HepG2 (cell line): ENCODE results near the gene RACGAP1. TPM values are rescaled to one million over a fixed set of nuclear protein-coding genes. Genes with fewer than 3 reads are reported as not detected.

Experiments used
- ATAC-seq: fragments of 200-7000 bp; cut with Tn5 transposase; 3 replicates; pipeline ENCODE4 v1.9.1; 2020; ENCODE audit warnings: mild to moderate bottlenecking, moderate library complexity
- BruUV-seq: library from RNA; stranded (reverse); fragments of 400-500 nt; replicated peaks from 2 replicates; lab custom pipeline; 2021; lab: Mats Ljungman, UMichigan
- CTCF ChIA-PET: fragments of 300-600 bp; formaldehyde crosslinking; extraction: SDS; loops from one replicate; lab custom pipeline; 2021; ENCODE audit warnings: low total read pairs, inconsistent platforms, low intra/inter-chr PET ratio; lab: Yijun Ruan, JAX
- POLR2A ChIA-PET: fragments of 350-600 bp; sonication (Branson Sonifier 250); formaldehyde crosslinking; loops from one replicate; lab custom pipeline; 2020; ENCODE audit warnings: antibody characterized with exemption, inconsistent platforms; lab: Yijun Ruan, JAX
- DNase-seq: peaks from one replicate; pipeline ENCODE4 v3.0.0-alpha.2; 2015; ENCODE audit warnings: low spot score
- FAIRE-seq: peaks from 3 replicates; lab custom pipeline; 2011; peaks lifted over from hg19 to GRCh38; lab: Jason Lieb, UNC
- H2AFZ ChIP-seq: one replicate; pipeline ENCODE4 v1.6.1; 2011; ENCODE audit warnings: low read length, inconsistent platforms
- H3K27ac ChIP-seq: fragments of 300-600 bp; 3 replicates; pipeline ENCODE4 v1.8.0; 2011; ENCODE audit warnings: mixed run types, mild to moderate bottlenecking, mixed read lengths, low read length, inconsistent platforms; ENCODE audit not compliant: insufficient read depth; ENCODE audit errors: extremely low read length
- H3K27me3 ChIP-seq, 2 experiments: fragments of 200-600 bp in 1 of 2; 2 replicates in 1 of 2; 3 replicates in 1 of 2; pipeline versions ENCODE4 v1.6.0 to v1.8.0; 2011; ENCODE audit warnings: low read length in 2 of 2, mild to moderate bottlenecking in 2 of 2, moderate library complexity in 2 of 2, inconsistent platforms in 1 of 2; ENCODE audit not compliant: insufficient read depth in 2 of 2, control insufficient read depth in 1 of 2
- H3K36me3 ChIP-seq, 2 experiments: fragments of 200-600 bp in 1 of 2; replicated peaks in 1 of 2; 2 replicates in 1 of 2; 3 replicates in 1 of 2; pipeline versions ENCODE4 v1.5.1 to v1.8.0; 2011; ENCODE audit warnings: low read length in 2 of 2, inconsistent platforms in 1 of 2; ENCODE audit not compliant: insufficient read depth in 2 of 2, control insufficient read depth in 1 of 2
- H3K4me1 ChIP-seq: 2 replicates; pipeline ENCODE4 v1.5.1; 2012; ENCODE audit warnings: low read length, inconsistent platforms; ENCODE audit not compliant: insufficient read depth
- H3K4me2 ChIP-seq: 2 replicates; pipeline ENCODE4 v1.6.0; 2011; ENCODE audit warnings: low read depth, low read length, inconsistent platforms
- H3K4me3 ChIP-seq, 3 experiments: fragments of 200-600 bp in 1 of 3; sonication (generic), shearing (Covaris generic) in 1 of 3; replicated peaks in 1 of 3; 2 replicates each; pipeline ENCODE4 v1.5.1; 2011 to 2016; ENCODE audit warnings: low read length in 3 of 3, inconsistent platforms in 2 of 3, low read depth in 2 of 3, mild to moderate bottlenecking in 2 of 3, control low read depth in 1 of 3, mixed read lengths in 1 of 3; ENCODE audit not compliant: insufficient read depth in 1 of 3
- H3K79me2 ChIP-seq: one replicate; pipeline ENCODE4 v1.6.1; 2011; ENCODE audit warnings: low read length, inconsistent platforms; ENCODE audit not compliant: insufficient read depth
- H3K9ac ChIP-seq: 2 replicates; pipeline ENCODE4 v1.6.0; 2011; ENCODE audit warnings: mild to moderate bottlenecking, low read depth, low read length, inconsistent platforms; ENCODE audit not compliant: insufficient read depth
- H3K9me3 ChIP-seq: 2 replicates; pipeline ENCODE4 v1.5.1; 2012; ENCODE audit warnings: mild to moderate bottlenecking, low read length
- H4K20me1 ChIP-seq: 2 replicates; pipeline ENCODE4 v1.6.0; 2011; ENCODE audit warnings: inconsistent platforms, mild to moderate bottlenecking, low read length, moderate library complexity; ENCODE audit not compliant: insufficient read depth
- FOSL2 ChIP-seq: sonication (generic); formaldehyde crosslinking; IDR thresholded peaks from 2 replicates; pipeline ENCODE4 v1.4.0; 2020; ENCODE audit warnings: missing genetic modification reagents
- HDAC1 ChIP-seq: sonication (generic); formaldehyde crosslinking; IDR thresholded peaks from 2 replicates; pipeline ENCODE4 v1.5.1; 2020; ENCODE audit warnings: mild to moderate bottlenecking, missing genetic modification reagents
- MYC ChIP-seq: sonication (generic); formaldehyde crosslinking; IDR thresholded peaks from 2 replicates; pipeline ENCODE4 v1.9.0; 2021; ENCODE audit warnings: missing genetic modification reagents, borderline replicate concordance
- NFE2L2 ChIP-seq: fragments of 150-350 bp; IDR thresholded peaks from 2 replicates; pipeline ENCODE4 v1.6.1; 2014; ENCODE audit warnings: low read length
- PPARG ChIP-seq: conservative IDR thresholded peaks from 2 replicates; pipeline ENCODE4 v1.6.1; 2016; ENCODE audit warnings: missing biosample characterization, missing genetic modification reagents
- TBX3 ChIP-seq: fragments of 450-650 bp; IDR thresholded peaks from 2 replicates; pipeline ENCODE4 v1.6.1; 2017; ENCODE audit warnings: antibody characterized with exemption, mild to moderate bottlenecking, inconsistent platforms, borderline replicate concordance
- ZNF142 ChIP-seq: sonication (generic); formaldehyde crosslinking; IDR thresholded peaks from 2 replicates; pipeline ENCODE4 v1.4.0; 2020; ENCODE audit warnings: missing genetic modification reagents
- ZNF224 ChIP-seq: sonication (generic); formaldehyde crosslinking; IDR thresholded peaks from 2 replicates; pipeline ENCODE4 v1.5.0; 2020; ENCODE audit warnings: mild to moderate bottlenecking, missing genetic modification reagents
- ZNF256 ChIP-seq: sonication (generic); formaldehyde crosslinking; conservative IDR thresholded peaks from 2 replicates; pipeline ENCODE4 v1.4.0; 2020; ENCODE audit warnings: missing genetic modification reagents
- ZNF335 ChIP-seq: sonication (generic); formaldehyde crosslinking; IDR thresholded peaks from 2 replicates; pipeline ENCODE4 v1.4.0; 2020; ENCODE audit warnings: missing genetic modification reagents
- ZNF556 ChIP-seq: sonication (generic); formaldehyde crosslinking; IDR thresholded peaks from 2 replicates; pipeline ENCODE4 v1.4.0; 2020; ENCODE audit warnings: mild to moderate bottlenecking, missing genetic modification reagents, borderline replicate concordance
- ZNF792 ChIP-seq: IDR thresholded peaks from 2 replicates; pipeline ENCODE4 v1.6.1; 2016
- ZNF879 ChIP-seq: sonication (generic); formaldehyde crosslinking; IDR thresholded peaks from 2 replicates; pipeline ENCODE4 v1.8.1; 2023; ENCODE audit warnings: missing genetic modification reagents
- WGBS: methylation state at CpG from one replicate; pipeline ENCODE4 v1.1.6; 2017; ENCODE audit warnings: low lambda C conversion rate; 5-methylcytosine and 5-hydroxymethylcytosine counted together
- in situ Hi-C: cut with HindIII; loops from 2 replicates; pipeline ENCODE4 v1.10.0; 2017; ENCODE audit warnings: low pct_unique_long_range_greater_than_20kb; ENCODE audit not compliant: extremely low pct_ligation_motif_present
- intact Hi-C: fragments of 100-400 bp; cut with micrococcal nuclease; formaldehyde crosslinking; loops from one replicate; pipeline ENCODE4 v1.10.0; 2022; ENCODE audit not compliant: unreplicated experiment
- polyA plus RNA-seq, 8 experiments: library from polyadenylated mRNA; depleted of rRNA in 3 of 8; stranded (reverse) in 7 of 8; unstranded in 1 of 8; fragments of >200 nt; fragmentation: Illumina TruSeq in 4 of 8; extraction: Trizol in 4 of 8; gene quantifications; 2 replicates each; pipeline versions ENCODE4 v1.2.1 to v1.2.3, GENCODE V29; 2011 to 2016; ENCODE audit warnings: low read depth in 4 of 8, missing spikeins in 1 of 8, mixed read lengths in 1 of 8; ENCODE audit not compliant: insufficient read depth in 1 of 8
- total RNA-seq, 5 experiments: library from RNA; depleted of rRNA; stranded (reverse); fragments of >200 nt; fragmentation: Illumina TruSeq; extraction: Trizol; gene quantifications; 2 replicates each; pipeline ENCODE4 v1.2.3, GENCODE V29; 2016; ENCODE audit warnings: low read depth in 1 of 5
- TF ChIP-seq, protein P1 (sequence below): sonication (generic); formaldehyde crosslinking; conservative IDR thresholded peaks from 2 replicates; pipeline ENCODE4 v1.4.0; 2020; ENCODE audit warnings: missing genetic modification reagents
- TF ChIP-seq, protein P2 (sequence below): sonication (generic); formaldehyde crosslinking; IDR thresholded peaks from 2 replicates; pipeline ENCODE4 v1.4.0; 2020; ENCODE audit warnings: missing genetic modification reagents; ENCODE audit errors: not compliant biosample characterization

RACGAP1 gene
- total and polyA plus RNA-seq, 2 of the 13 experiments (the other 11 are each of a cell fraction or from before 2014, with no cell fraction given), result 16.7 to 57.9 TPM

DNA sequence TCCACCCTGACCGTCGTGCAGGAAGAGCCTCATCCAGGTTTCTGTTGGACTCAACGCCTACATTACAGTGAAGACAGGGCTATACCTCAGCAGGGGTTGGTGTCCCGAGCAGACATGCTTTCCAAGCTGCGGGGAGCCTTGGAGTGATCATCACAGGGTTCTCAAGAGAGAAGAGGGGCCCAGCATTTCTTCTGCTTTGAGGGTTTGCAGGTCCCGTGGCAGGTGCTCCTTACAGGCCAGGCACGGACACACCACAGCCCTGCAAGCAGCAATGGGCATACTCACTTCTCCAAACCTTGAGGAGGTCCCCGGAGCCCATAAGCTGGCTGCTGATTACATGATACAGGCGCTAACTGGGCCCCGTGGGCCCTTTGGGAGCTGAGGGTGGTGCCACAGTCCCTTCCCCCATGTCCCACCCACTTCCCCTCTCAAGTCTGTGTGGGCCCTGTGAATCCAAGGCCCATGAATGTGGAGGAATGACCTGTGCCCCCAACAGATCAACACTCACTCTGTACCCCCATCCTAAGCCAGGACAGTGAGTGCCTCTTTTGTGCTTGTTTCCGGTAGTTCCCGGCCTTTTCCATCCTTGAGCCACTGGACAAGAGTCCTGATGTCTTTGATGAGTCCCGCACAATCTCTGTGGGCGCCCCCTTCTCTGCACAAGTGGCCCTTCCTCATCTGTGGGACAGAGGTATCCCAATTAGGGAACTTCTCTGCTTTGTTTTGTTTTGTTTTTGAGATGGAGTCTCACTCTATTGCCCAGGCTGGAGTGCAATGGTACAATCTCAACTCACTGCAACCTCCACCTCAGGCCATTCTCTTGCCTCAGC, 73.7 kb downstream of the RACGAP1 start (continued):
- TF ChIP-seq ZNF335 (CRISPR knock-in tag) (no peak), HDAC1 (CRISPR knock-in tag) (no peak), ZNF792 (no peak), MYC (no peak), NFE2L2 (no peak), TBX3 (no peak)

DNA sequence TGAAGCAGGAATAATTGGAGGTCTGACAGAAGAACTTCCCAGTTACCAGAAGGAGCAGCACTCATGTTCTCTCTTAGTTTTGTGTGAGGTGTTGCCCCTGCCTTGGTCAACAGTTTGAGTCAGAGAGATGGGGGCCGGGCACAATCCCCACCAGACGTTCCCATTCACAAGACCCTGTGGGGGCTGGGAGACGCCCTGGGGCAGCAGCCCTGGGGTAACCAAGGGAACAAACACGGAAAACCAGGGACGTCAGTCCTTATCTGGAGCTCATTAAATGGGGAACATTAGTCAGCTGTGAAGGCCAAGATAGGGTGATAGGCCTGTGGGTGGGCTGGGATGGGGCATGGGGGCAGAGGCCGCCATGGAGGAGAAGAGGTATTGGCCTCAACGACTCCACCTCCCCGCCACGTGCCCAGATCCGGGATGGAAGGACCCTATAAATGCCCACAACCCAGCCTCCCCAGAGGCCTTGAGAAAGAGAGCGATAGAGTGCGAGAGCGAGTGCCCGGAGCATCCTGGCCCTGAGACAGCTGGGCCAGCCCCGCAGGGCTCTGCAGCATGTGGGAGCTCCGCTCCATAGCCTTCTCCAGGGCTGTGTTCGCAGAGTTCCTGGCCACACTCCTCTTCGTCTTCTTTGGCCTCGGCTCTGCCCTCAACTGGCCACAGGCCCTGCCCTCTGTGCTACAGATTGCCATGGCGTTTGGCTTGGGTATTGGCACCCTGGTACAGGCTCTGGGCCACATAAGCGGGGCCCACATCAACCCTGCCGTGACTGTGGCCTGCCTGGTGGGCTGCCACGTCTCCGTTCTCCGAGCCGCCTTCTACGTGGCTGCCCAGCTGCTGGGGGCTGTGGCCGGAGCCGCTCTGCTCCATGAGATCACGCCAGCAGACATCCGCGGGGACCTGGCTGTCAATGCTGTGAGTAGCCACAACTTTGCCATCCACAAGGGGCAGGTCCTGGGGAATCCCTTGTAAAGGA, 74.7 kb downstream of the RACGAP1 start, which contains the start of gene AQP2:
Gene AQP2 (plus strand): TSS at position 465 of the 979 bp plus-strand sequence. CDS start 94 bp downstream, at position 559.
- intact Hi-C loops, result no loop called here
- TF ChIP-seq ZNF224 (CRISPR knock-in tag) (no peak), ZNF556 (CRISPR knock-in tag) (no peak), FOSL2 (CRISPR knock-in tag) (no peak), ZNF256 (no peak), ZNF879 (CRISPR knock-in tag) (no peak), ZNF142 (CRISPR knock-in tag) (no peak), PPARG (CRISPR knock-in tag) (no peak)
- TF ChIP-seq, protein P1, sequence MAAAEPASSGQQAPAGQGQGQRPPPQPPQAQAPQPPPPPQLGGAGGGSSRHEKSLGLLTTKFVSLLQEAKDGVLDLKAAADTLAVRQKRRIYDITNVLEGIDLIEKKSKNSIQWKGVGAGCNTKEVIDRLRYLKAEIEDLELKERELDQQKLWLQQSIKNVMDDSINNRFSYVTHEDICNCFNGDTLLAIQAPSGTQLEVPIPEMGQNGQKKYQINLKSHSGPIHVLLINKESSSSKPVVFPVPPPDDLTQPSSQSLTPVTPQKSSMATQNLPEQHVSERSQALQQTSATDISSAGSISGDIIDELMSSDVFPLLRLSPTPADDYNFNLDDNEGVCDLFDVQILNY (CRISPR knock-in tag), result no peak
- TF ChIP-seq, protein P2, sequence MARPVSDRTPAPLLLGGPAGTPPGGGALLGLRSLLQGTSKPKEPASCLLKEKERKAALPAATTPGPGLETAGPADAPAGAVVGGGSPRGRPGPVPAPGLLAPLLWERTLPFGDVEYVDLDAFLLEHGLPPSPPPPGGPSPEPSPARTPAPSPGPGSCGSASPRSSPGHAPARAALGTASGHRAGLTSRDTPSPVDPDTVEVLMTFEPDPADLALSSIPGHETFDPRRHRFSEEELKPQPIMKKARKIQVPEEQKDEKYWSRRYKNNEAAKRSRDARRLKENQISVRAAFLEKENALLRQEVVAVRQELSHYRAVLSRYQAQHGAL (CRISPR knock-in tag), result no peak

More for the DNA sequence above, 74.7 kb downstream of the RACGAP1 start, which contains the start of gene AQP2:
- Histone ChIP-seq H3K36me3 (no peaks in the 10 kb centered on the region), H2AFZ (no peak within 1 kb of the TSS), H3K4me3 (no peak within 1 kb of the TSS), H3K27me3 (peaks cover 7 to 27% of the 10 kb centered on the region in 2 experiments; a peak in 3 of 5 replicates), H3K4me1 (0 out of 2 replicates have a peak, but pooled peaks cover 5% of the 10 kb centered on the region), H3K79me2 (no peaks in the 10 kb centered on the region), H4K20me1 (no peaks in the 10 kb centered on the region), H3K4me2 (no peak within 1 kb of the TSS), H3K27ac (no peak within 1 kb of the TSS), H3K9me3 (no peaks in the 10 kb centered on the region), H3K9ac (no peak within 1 kb of the TSS)
- DNase-seq (no peak), ATAC-seq (no peak), FAIRE-seq (no peak)
- ChIA-PET POLR2A (no interaction called here), CTCF (no interaction called here)
- in situ Hi-C loops, result no loop called here
- 48% methylated on average over 20 of the region's 32 CpGs for WGBS
- BruUV-seq, result no TSS peak
